Right ventricle myocardium superior (tissue), 1 donor: ENCODE results near the gene CHMP5. TPM values are rescaled to one million over a fixed set of nuclear protein-coding genes. Genes with fewer than 3 reads are reported as not detected.

Source experiments
- total RNA-seq: library from RNA; stranded (reverse); fragmentation: NEBNext Ultra II Directional; extraction: Animal tissue kit (Norgen Biotek cat#: 25700); gene quantifications from one replicate; pipeline ENCODE4 v1.2.1, GENCODE V29; 2021
- donor health status: DM: no; HTN: yes; CAD: no; lungs with severe emphysema.

The CHMP5 gene
- total RNA-seq, 1 donor from 2014 or later, result 45.8 TPM

Other genes starting within 250 kb of the CHMP5 start
- 74.5 TPM for gene DNAJA1, start 239.8 kb upstream of the CHMP5 start, total RNA-seq
- 14.6 TPM for gene SMU1, start 188.4 kb upstream of the CHMP5 start, total RNA-seq
- 41.0 TPM for gene B4GALT1, start 97.7 kb upstream of the CHMP5 start, total RNA-seq
- gene SPINK4, start 24.9 kb upstream of the CHMP5 start, total RNA-seq, result not detected
- gene BAG1, start 341 bp upstream of the CHMP5 start, total RNA-seq, result 131 TPM
- gene NFX1, start 25.5 kb downstream of the CHMP5 start, total RNA-seq, result 26.2 TPM
- 155 TPM for gene AQP7, start 137.5 kb downstream of the CHMP5 start, total RNA-seq
- gene AQP3, start 182.5 kb downstream of the CHMP5 start, total RNA-seq, result 16.3 TPM
- 13.0 TPM for gene NOL6, start 208.9 kb downstream of the CHMP5 start, total RNA-seq